Psoas muscle (tissue), 8 donors: Measurements from ENCODE around the gene TIMP2. TPM values are rescaled to one million over a fixed set of nuclear protein-coding genes. Genes with fewer than 3 reads are reported as not detected.

ENCODE experiments used
- ATAC-seq, 4 donors: fragments of 200-7000 bp; cut with Tn5 transposase; one replicate each; pipeline ENCODE4 v1.9.1; 2020; ENCODE audit warnings: moderate library complexity in 3 of 4, mild to moderate bottlenecking in 2 of 4
- DNase-seq, 2 donors: peaks; one replicate each; pipeline ENCODE4 v3.0.0-alpha.2; 2020
- H3K27ac ChIP-seq: fragments of 200-600 bp; one replicate; pipeline ENCODE4 v1.8.0; 2022
- H3K27me3 ChIP-seq, 3 donors: fragments of 200-600 bp in 1 of 3; one replicate each; pipeline versions ENCODE4 v1.6.1 to v1.8.0; 2013 to 2022; ENCODE audit warnings: low read length in 2 of 3, mild to moderate bottlenecking in 2 of 3, moderate library complexity in 1 of 3; ENCODE audit not compliant: insufficient read depth in 3 of 3
- H3K36me3 ChIP-seq, 2 donors: fragments of 200-600 bp in 1 of 2; one replicate each; pipeline versions ENCODE4 v1.6.1 to v1.8.0; 2013 to 2022; ENCODE audit warnings: low read depth in 1 of 2, mild to moderate bottlenecking in 1 of 2, moderate library complexity in 1 of 2; ENCODE audit not compliant: insufficient read depth in 1 of 2
- H3K4me1 ChIP-seq: fragments of 200-600 bp; one replicate; pipeline ENCODE4 v1.8.0; 2022
- H3K4me3 ChIP-seq: fragments of 200-600 bp; one replicate; pipeline ENCODE4 v1.8.0; 2022; ENCODE audit warnings: mild to moderate bottlenecking
- H3K9me3 ChIP-seq: fragments of 200-600 bp; one replicate; pipeline ENCODE4 v1.8.0; 2022
- WGBS, 3 donors: extraction: QIAGEN DNeasy Blood & Tissue Kit; methylation state at CpG; one replicate each; pipeline versions ENCODE4 v1.1.6 to v1.1.7; 2013; 5-methylcytosine and 5-hydroxymethylcytosine counted together
- intact Hi-C, 2 donors: fragments of 100-400 bp; cut with DNase I; formaldehyde crosslinking; loops; one replicate each; pipeline versions ENCODE4 v1.11.0 to v1.14.2; 2022
- polyA plus RNA-seq, 3 donors: library from polyadenylated mRNA; stranded (reverse); fragments of 200-250 nt; gene quantifications; one replicate each; pipeline ENCODE4 v1.2.3, GENCODE V29; 2013
- total RNA-seq, 4 donors: library from RNA; stranded (reverse); fragmentation: NEBNext Ultra II Directional in 2 of 4; extraction: Animal tissue kit (Norgen Biotek cat#: 25700) in 2 of 4; gene quantifications; one replicate each; pipeline versions ENCODE4 v1.2.1 to v1.2.4, GENCODE V29; 2021 to 2023
- TF ChIP-seq, protein P1 (sequence below): fragments of 200-600 bp; IDR thresholded peaks from one replicate; pipeline ENCODE4 v1.8.0; 2022; ENCODE audit warnings: antibody characterized with exemption
- donor health status: healthy with polysubstance abuse.
- donor health status: DM: no; HTN: no; CAD: no; lungs with moderate emphysema.
- donor health status: Bipolar disorder and iron deficiency.
- donor health status: healthy.
- donor health status: DM: yes; HTN: yes; CAD: no.
- donor health status: DM: no; HTN: no; CAD: no.
- donor health status: DM: no; HTN: no; CAD: no.
- donor health status: DM: yes; HTN: yes; CAD: no.

Gene TIMP2
- total and polyA plus RNA-seq, 7 donors: 10.3 to 53.6 (median 18.5) TPM

DNA sequence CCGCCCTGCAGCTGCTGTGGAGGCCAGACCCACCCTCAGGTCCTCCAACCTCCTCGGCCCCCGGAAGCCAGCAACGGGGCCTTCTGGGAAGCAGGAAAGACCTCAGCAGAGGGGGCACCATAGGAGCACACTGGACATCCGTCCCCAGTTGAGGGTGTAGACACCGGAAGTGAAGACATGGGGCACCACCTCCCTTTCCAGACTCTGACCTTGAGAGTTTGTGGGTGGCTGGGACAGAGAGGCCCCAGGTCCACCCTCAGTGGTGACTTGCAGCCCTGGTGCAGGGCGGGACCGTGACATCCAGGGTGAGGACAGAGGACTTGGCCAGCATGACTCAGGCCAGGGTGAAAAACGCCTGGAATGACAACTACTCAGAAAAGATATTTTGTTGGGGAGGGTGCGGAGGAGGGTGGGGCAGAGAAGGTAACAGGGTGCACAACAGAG lies 42.1 kb downstream of the TIMP2 start:
- 14 to 23% (median 15%) methylated on average over 10 of the region's 10 CpGs for WGBS, 3 donors
- H3K4me1 ChIP-seq: peaks cover 27% of the 10 kb centered on the region
- H3K27me3 ChIP-seq: peaks cover 0 to 10% (median 0%) of the 10 kb centered on the region in 3 donors
- intact Hi-C loops: no loop called here
- DNase-seq: peak; percentile 84 to 89
- ATAC-seq: peak; percentile 65 to 80 (median 78)
- H3K9me3 ChIP-seq: no peaks in the 10 kb centered on the region
- TF ChIP-seq, protein P1, sequence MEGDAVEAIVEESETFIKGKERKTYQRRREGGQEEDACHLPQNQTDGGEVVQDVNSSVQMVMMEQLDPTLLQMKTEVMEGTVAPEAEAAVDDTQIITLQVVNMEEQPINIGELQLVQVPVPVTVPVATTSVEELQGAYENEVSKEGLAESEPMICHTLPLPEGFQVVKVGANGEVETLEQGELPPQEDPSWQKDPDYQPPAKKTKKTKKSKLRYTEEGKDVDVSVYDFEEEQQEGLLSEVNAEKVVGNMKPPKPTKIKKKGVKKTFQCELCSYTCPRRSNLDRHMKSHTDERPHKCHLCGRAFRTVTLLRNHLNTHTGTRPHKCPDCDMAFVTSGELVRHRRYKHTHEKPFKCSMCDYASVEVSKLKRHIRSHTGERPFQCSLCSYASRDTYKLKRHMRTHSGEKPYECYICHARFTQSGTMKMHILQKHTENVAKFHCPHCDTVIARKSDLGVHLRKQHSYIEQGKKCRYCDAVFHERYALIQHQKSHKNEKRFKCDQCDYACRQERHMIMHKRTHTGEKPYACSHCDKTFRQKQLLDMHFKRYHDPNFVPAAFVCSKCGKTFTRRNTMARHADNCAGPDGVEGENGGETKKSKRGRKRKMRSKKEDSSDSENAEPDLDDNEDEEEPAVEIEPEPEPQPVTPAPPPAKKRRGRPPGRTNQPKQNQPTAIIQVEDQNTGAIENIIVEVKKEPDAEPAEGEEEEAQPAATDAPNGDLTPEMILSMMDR: no peak
- H3K4me3 ChIP-seq: peak overlapping the region; percentile 41
- H3K27ac ChIP-seq: peak overlapping the region; percentile 78
- H3K36me3 ChIP-seq: no peaks in the 10 kb centered on the region

DNA sequence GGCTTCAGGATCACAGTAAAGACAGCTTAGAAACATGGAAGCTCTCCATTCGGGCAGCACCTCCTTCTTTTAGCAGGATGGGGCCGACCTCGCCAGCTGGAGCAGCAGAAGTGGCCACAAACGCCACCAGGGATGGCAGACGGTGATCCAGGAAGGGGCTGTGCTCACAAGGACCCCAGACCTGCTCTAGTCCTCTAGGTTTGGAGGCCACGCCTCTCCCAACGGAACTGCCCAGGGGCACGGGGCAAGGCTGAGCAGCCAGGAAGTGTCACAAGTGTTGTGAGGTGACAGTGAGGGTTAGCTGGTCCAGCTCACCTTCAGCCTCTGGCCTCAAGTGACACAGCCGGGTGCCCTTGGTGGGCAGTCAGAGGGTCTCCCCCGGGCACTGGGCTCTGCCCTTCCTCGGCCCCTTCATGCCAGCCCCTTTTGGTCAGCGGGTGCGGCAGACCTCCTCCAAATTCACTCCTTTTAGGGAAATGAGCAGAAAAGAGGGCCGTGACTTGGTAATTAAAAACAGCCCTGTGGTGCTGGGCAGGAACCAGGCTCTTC lies 42.6 kb downstream of the TIMP2 start:
- Histone ChIP-seq H3K4me3 (peak overlapping the region; percentile 41), H3K27me3 (peaks cover 0 to 10% (median 0%) of the 10 kb centered on the region in 3 donors), H3K4me1 (peaks cover 27% of the 10 kb centered on the region), H3K27ac (peak overlapping the region; percentile 78), H3K9me3 (no peaks in the 10 kb centered on the region), H3K36me3 (no peaks in the 10 kb centered on the region)
- DNase-seq (peak in 1 of 2 donors; percentile 70), ATAC-seq (peak in 2 of 4 donors; percentile 14 to 20)
- intact Hi-C loops: no loop called here
- TF ChIP-seq, protein P1: no peak
- WGBS, 3 donors: 36 to 49% (median 41%) methylated on average over 14 of the region's 14 CpGs

DNA sequence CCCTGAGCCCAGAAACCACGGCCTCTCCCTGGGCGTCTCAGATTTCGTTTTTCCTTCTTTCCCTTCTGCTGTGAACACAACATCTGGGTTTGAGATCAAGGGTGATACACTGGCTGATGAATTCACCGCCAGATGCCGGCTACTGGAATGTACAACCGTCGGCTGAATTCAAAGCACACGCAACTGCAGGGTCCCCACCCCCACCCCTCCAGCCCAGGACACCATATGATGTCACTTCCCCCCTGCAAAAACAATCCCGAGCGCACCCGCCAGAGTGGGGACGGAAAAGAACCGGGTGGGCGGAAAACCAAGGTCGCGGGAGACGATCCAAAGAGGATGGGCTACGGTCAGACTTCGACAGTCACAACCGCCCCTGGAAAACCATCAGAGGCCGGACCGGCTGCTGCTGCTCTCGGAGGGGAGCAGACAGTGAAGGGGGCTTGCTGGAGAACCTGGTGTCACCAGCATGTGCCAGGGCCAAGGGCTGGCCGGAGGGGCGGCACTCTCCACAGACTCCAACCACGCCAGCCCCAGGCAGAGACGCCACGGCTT lies 45.5 kb downstream of the TIMP2 start:
- ATAC-seq (peak; percentile 17 to 41 (median 30)), DNase-seq (peak; percentile 86)
- no peaks in the 10 kb centered on the region for H3K36me3 ChIP-seq
- peak overlapping the region; percentile 31 for H3K4me3 ChIP-seq
- TF ChIP-seq, protein P1: no peak
- intact Hi-C loops: loop anchor here in 1 of 2 donors (5.0 kb wide), 1 partner anchor 53 kb away; no protein-coding TSS in a partner anchor
- 16 to 40% (median 22%) methylated on average over 25 to 28 of the region's 28 CpGs for WGBS, 3 donors
- H3K27ac ChIP-seq: peak overlapping the region; percentile 77
- peaks cover 0 to 8% (median 0%) of the 10 kb centered on the region in 3 donors for H3K27me3 ChIP-seq
- peaks cover 48% of the 10 kb centered on the region for H3K4me1 ChIP-seq
- no peaks in the 10 kb centered on the region for H3K9me3 ChIP-seq

DNA sequence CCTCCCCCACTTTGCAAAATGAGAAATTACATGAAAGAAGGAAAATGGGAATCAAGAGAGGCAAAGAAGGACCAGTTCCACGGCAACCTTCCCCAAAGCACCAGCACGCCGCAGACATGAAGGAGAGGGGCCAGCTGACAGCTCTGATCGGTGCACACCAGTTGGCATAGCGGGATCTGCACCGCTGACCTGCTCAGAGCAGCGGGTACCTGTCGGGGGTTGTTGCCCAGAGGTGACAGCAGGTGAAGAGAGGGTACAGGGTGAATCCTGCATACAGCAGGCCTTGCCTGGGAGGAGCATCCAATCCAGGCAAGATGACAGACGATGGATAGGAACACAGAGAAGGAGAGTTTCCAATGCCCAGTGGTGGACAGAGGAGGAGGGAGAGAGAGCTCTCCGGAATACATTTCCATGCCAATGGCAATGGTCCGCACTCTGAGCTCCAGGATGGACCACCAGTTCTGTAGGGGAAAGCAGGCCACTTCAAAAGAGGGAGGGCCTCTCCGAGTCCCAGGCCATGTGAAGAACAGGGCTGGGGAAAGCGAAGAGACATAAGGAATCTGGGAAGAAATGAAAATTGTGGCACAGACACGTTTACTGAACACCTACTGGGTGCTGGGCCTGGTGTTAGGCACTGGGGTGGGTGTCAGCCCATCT lies 46.2 kb downstream of the TIMP2 start:
- H3K27me3 ChIP-seq: peaks cover 0 to 4% (median 0%) of the 10 kb centered on the region in 3 donors
- WGBS, 3 donors: 74 to 84% (median 75%) methylated on average over 14 of the region's 14 CpGs
- TF ChIP-seq, protein P1: no peak
- ATAC-seq (no peak), DNase-seq (no peak)
- no peaks in the 10 kb centered on the region for H3K36me3 ChIP-seq
- peaks cover 48% of the 10 kb centered on the region for H3K4me1 ChIP-seq
- intact Hi-C loops: loop anchor here in 1 of 2 donors (5.0 kb wide), 1 partner anchor 53 kb away; no protein-coding TSS in a partner anchor
- peak overlapping the region; percentile 69 for H3K27ac ChIP-seq
- peak overlapping the region; percentile 31 for H3K4me3 ChIP-seq
- no peaks in the 10 kb centered on the region for H3K9me3 ChIP-seq
